Type B pancreatic cell (in vitro differentiated cells): Measurements from ENCODE around the gene POP7. TPM values are rescaled to one million over a fixed set of nuclear protein-coding genes. Genes with fewer than 3 reads are reported as not detected.
"Not testable (repeated sequence)": the region's sequence is repeated elsewhere in the genome, so short reads cannot be mapped to it uniquely, and the experiment has no call there.

Experiments
- DNase-seq: peaks from one replicate; pipeline ENCODE4 v3.0.0; 2021; ENCODE audit warnings: mixed read lengths; ENCODE audit not compliant: unreplicated experiment; ENCODE audit errors: extremely low spot score
- H3K27ac Mint-ChIP-seq: 2 replicates; pipeline ENCODE4 v1.8.0; 2021; ENCODE audit warnings: mild to moderate bottlenecking, mixed read lengths
- H3K27me3 Mint-ChIP-seq: 2 replicates; pipeline ENCODE4 v1.8.0; 2021; ENCODE audit warnings: mixed read lengths
- H3K36me3 Mint-ChIP-seq: 2 replicates; pipeline ENCODE4 v1.8.0; 2021; ENCODE audit warnings: mixed read lengths
- H3K4me1 Mint-ChIP-seq: one replicate; pipeline ENCODE4 v1.8.0; 2021; ENCODE audit warnings: mixed read lengths; ENCODE audit not compliant: unreplicated experiment
- H3K4me3 Mint-ChIP-seq: 2 replicates; pipeline ENCODE4 v1.8.0; 2021; ENCODE audit warnings: mild to moderate bottlenecking, mixed read lengths
- H3K9me3 Mint-ChIP-seq: 2 replicates; pipeline ENCODE4 v1.8.0; 2021; ENCODE audit warnings: mixed read lengths
- total RNA-seq: library from RNA; stranded (reverse); gene quantifications from 2 replicates; pipeline ENCODE4 v1.2.1, GENCODE V29; 2021; ENCODE audit warnings: low replicate concordance
- TF ChIP-seq, protein P1 (sequence below): fragments of 200-600 bp; sonication (generic); conservative IDR thresholded peaks from 2 replicates; pipeline ENCODE4 v1.5.0; 2021; ENCODE audit warnings: antibody characterized with exemption, mild to moderate bottlenecking

Gene POP7
- total RNA-seq, 1 donor from 2014 or later, result 41.0 TPM

DNA sequence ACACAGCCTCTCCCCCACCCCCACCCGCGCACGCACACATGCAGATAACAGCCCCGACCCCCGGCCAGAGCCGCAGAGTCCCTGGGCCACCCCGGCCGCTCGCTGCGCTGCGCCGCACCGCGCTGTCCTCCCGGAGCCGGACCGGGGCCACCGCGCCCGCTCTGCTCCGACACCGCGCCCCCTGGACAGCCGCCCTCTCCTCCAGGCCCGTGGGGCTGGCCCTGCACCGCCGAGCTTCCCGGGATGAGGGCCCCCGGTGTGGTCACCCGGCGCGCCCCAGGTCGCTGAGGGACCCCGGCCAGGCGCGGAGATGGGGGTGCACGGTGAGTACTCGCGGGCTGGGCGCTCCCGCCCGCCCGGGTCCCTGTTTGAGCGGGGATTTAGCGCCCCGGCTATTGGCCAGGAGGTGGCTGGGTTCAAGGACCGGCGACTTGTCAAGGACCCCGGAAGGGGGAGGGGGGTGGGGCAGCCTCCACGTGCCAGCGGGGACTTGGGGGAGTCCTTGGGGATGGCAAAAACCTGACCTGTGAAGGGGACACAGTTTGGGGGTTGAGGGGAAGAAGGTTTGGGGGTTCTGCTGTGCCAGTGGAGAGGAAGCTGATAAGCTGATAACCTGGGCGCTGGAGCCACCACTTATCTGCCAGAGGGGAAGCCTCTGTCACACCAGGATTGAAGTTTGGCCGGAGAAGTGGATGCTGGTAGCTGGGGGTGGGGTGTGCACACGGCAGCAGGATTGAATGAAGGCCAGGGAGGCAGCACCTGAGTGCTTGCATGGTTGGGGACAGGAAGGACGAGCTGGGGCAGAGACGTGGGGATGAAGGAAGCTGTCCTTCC lies 15.0 kb downstream of the POP7 start:
- Mint-ChIP-seq H3K27ac (no peak overlapping the region), H3K4me1 (peaks cover 4% of the 10 kb centered on the region), H3K27me3 (peaks cover 77% of the 10 kb centered on the region), H3K36me3 (no peaks in the 10 kb centered on the region), H3K4me3 (peak overlapping the region; percentile 44), H3K9me3 (peaks cover 14% of the 10 kb centered on the region)
- TF ChIP-seq, protein P1, sequence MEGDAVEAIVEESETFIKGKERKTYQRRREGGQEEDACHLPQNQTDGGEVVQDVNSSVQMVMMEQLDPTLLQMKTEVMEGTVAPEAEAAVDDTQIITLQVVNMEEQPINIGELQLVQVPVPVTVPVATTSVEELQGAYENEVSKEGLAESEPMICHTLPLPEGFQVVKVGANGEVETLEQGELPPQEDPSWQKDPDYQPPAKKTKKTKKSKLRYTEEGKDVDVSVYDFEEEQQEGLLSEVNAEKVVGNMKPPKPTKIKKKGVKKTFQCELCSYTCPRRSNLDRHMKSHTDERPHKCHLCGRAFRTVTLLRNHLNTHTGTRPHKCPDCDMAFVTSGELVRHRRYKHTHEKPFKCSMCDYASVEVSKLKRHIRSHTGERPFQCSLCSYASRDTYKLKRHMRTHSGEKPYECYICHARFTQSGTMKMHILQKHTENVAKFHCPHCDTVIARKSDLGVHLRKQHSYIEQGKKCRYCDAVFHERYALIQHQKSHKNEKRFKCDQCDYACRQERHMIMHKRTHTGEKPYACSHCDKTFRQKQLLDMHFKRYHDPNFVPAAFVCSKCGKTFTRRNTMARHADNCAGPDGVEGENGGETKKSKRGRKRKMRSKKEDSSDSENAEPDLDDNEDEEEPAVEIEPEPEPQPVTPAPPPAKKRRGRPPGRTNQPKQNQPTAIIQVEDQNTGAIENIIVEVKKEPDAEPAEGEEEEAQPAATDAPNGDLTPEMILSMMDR, result no peak
- DNase-seq, result no peak

DNA sequence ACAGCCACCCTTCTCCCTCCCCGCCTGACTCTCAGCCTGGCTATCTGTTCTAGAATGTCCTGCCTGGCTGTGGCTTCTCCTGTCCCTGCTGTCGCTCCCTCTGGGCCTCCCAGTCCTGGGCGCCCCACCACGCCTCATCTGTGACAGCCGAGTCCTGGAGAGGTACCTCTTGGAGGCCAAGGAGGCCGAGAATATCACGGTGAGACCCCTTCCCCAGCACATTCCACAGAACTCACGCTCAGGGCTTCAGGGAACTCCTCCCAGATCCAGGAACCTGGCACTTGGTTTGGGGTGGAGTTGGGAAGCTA lies 15.5 kb downstream of the POP7 start:
- H3K36me3 Mint-ChIP-seq, result no peaks in the 10 kb centered on the region

DNA sequence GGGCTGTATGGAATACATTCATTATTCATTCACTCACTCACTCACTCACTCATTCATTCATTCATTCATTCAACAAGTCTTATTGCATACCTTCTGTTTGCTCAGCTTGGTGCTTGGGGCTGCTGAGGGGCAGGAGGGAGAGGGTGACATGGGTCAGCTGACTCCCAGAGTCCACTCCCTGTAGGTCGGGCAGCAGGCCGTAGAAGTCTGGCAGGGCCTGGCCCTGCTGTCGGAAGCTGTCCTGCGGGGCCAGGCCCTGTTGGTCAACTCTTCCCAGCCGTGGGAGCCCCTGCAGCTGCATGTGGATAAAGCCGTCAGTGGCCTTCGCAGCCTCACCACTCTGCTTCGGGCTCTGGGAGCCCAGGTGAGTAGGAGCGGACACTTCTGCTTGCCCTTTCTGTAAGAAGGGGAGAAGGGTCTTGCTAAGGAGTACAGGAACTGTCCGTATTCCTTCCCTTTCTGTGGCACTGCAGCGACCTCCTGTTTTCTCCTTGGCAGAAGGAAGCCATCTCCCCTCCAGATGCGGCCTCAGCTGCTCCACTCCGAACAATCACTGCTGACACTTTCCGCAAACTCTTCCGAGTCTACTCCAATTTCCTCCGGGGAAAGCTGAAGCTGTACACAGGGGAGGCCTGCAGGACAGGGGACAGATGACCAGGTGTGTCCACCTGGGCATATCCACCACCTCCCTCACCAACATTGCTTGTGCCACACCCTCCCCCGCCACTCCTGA lies 16.7 kb downstream of the POP7 start:
- peaks cover 14% of the 10 kb centered on the region for H3K9me3 Mint-ChIP-seq
- H3K27me3 Mint-ChIP-seq, result peaks cover 80% of the 10 kb centered on the region
- no peaks in the 10 kb centered on the region for H3K36me3 Mint-ChIP-seq
- H3K4me3 Mint-ChIP-seq, result no peak overlapping the region
- no peak for DNase-seq
- TF ChIP-seq, protein P1, result no peak
- H3K27ac Mint-ChIP-seq, result no peak overlapping the region
- H3K4me1 Mint-ChIP-seq, result peaks cover 4% of the 10 kb centered on the region

More for the DNA sequence above, 15.5 kb downstream of the POP7 start:
- Mint-ChIP-seq H3K4me1 (peaks cover 4% of the 10 kb centered on the region), H3K4me3 (peak overlapping the region; percentile 44), H3K27ac (no peak overlapping the region), H3K27me3 (peaks cover 77% of the 10 kb centered on the region), H3K9me3 (peaks cover 14% of the 10 kb centered on the region)
- DNase-seq, result no peak
- TF ChIP-seq, protein P1, result no peak

- H3K36me3 Mint-ChIP-seq, result no peaks in the 10 kb centered on the region
- H3K9me3 Mint-ChIP-seq, result peaks cover 2% of the 10 kb centered on the region
- peaks cover 4% of the 10 kb centered on the region for H3K4me1 Mint-ChIP-seq
- no peak overlapping the region for H3K27ac Mint-ChIP-seq
- TF ChIP-seq, protein P1, result no peak
- no peak overlapping the region for H3K4me3 Mint-ChIP-seq
- DNase-seq, result no peak
- H3K27me3 Mint-ChIP-seq, result peaks cover 70% of the 10 kb centered on the region
Measured at GRCh38 chr7:100723732-100724275, 17.9 kb downstream of the POP7 start.

- not testable (repeated sequence) for H3K27ac Mint-ChIP-seq, H3K9me3 Mint-ChIP-seq, H3K4me1 Mint-ChIP-seq, DNase-seq, H3K4me3 Mint-ChIP-seq, H3K36me3 Mint-ChIP-seq
- peaks cover 65% of the 10 kb centered on the region for H3K27me3 Mint-ChIP-seq
Measured at GRCh38 chr7:100724364-100724763, 18.4 kb downstream of the POP7 start.
